GM12874 (cell line): Measurements from ENCODE around the gene IPO13.

Source experiments
- CTCF ChIP-seq: IDR thresholded peaks from 2 replicates; pipeline ENCODE4 v1.5.1; 2011; ENCODE audit warnings: low read depth, mild to moderate bottlenecking, control low read depth, low read length, moderate library complexity; ENCODE audit not compliant: insufficient read depth

IPO13 gene

GRCh38 chr1:43987159-43987902, 40.6 kb downstream of the IPO13 start:
- no peak for TF ChIP-seq CTCF

GRCh38 chr1:43990271-43991199, 43.8 kb downstream of the IPO13 start:
- 0 out of 2 replicates have a peak, but pooled peaks have one; percentile 16 for TF ChIP-seq CTCF

- TF ChIP-seq CTCF, result no peak
Measured at GRCh38 chr1:43991200-43991475, 44.4 kb downstream of the IPO13 start.

DNA sequence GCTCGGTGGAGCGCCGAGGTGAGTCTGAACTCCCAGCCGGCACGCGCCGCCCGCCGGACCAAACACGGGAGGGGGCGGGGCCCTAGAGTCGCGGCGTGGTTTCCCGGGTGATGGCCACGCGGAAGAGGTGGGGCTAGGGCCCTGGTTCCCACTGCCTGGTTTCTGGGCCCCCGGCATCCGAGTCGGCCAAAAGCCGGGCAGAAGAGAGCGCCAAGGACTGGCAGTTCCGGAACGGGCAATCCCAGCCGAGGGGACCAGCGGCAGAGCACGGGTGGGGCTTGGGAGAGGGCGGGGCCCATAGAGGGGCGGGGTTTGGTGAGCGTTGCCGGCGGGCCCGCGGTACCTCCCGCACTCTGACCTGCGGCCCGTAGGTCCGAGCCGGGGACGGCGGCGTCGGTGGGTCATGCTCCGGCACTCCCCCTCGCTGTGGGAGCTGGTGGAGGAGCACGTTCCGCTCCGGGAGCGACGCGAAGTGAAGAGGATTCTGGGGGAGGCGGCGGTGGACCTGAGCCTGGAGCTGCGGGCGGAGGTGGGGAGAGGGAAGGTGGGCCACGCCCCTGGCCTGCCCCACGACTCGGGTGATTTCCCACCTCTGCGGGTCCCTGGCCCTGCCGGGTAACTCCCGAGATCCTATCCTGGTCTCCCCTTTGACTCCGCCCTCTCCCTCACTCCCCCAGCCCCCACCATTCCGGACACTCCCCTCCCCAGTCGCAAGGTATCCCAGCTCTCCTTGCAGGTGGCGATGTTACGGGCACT, 44.9 kb downstream of the IPO13 start, which contains the start of gene CCDC24:
TSS of gene CCDC24 (plus strand) at position 124 of the 756 bp plus-strand sequence. CDS start at position 404, 280 bp downstream.
- no peak for TF ChIP-seq CTCF

DNA sequence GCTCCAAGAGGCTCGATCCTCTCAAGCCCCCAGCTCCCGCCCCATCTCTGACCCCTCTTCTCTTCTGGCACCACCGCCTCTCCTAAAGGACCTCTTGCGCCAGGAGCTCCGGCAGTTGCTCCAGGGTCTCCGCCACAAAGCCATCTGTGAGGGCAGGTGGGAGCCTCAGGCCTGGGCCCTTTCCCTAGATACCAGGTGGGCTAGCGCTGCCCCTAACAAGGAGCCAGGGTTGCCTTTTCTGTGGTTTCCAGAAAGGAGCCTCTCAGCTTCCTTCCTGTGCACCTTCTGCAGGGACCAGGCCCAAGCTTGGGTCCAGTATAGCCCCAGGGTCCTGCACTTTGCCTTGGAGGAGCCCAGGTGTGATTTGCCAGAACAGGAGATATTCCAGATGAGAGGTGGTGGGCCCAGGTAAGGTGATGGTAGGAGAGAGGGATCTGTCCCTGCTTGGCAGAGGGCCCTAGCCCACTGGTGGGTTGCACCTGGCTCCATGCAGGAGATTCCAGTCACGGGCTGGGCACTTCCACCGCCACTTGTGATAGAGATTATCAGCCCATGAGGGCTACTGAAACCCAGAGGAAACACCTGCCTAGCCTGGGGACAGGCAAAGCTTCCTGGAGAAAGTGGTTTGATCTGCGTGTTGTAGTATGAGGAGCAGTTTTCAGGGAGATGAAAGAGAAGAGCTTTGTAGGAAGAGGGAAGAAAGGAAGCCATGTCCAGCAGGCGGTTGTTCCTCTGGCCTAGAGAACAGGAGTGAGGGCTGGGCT, 45.7 kb downstream of the IPO13 start:
- no peak for TF ChIP-seq CTCF

GRCh38 chr1:43993206-43993914, 46.6 kb downstream of the IPO13 start:
- TF ChIP-seq CTCF, result no peak
